ENCODE results near the gene ECHDC3.
"Not testable (repeated sequence)": the region's sequence is repeated elsewhere in the genome, so short reads cannot be mapped to it uniquely, and the experiment has no call there.

ECHDC3 gene

GRCh38 chr10:11725912-11726311 is 16.3 kb upstream of the ECHDC3 start:
- H3K4me3 ChIP-seq (ENCODE audit: low read length) = no peak overlapping the region
- TF ChIP-seq CTCF (conservative IDR thresholded peaks at IDR 0.05; ENCODE audit: low read depth, low read length) = no peak
- no peak for DNase-seq (ENCODE audit: low read depth)

GRCh38 chr10:11727563-11727962 is 14.6 kb upstream of the ECHDC3 start:
- no peak for TF ChIP-seq CTCF (conservative IDR thresholded peaks at IDR 0.05; ENCODE audit: low read depth, low read length)
- DNase-seq (ENCODE audit: low read depth) = no peak
- H3K4me3 ChIP-seq (ENCODE audit: low read length) = no peak overlapping the region

- no peak for DNase-seq (ENCODE audit: low read depth)
- H3K4me3 ChIP-seq (ENCODE audit: low read length) = no peak overlapping the region
- no peak for TF ChIP-seq CTCF (conservative IDR thresholded peaks at IDR 0.05; ENCODE audit: low read depth, low read length)
Measured at GRCh38 chr10:11728353-11728752, 13.8 kb upstream of the ECHDC3 start.

- DNase-seq (ENCODE audit: low read depth) = no peak
- H3K4me3 ChIP-seq (ENCODE audit: low read length) = no peak overlapping the region
- TF ChIP-seq CTCF (conservative IDR thresholded peaks at IDR 0.05; ENCODE audit: low read depth, low read length) = no peak
Measured at GRCh38 chr10:11729790-11730315, 12.3 kb upstream of the ECHDC3 start.

GRCh38 chr10:11730779-11731178 is 11.4 kb upstream of the ECHDC3 start:
- no peak overlapping the region for H3K4me3 ChIP-seq (ENCODE audit: low read length)
- no peak for DNase-seq (ENCODE audit: low read depth)
- TF ChIP-seq CTCF (conservative IDR thresholded peaks at IDR 0.05; ENCODE audit: low read depth, low read length) = no peak

GRCh38 chr10:11736767-11737166 is 5.4 kb upstream of the ECHDC3 start:
- DNase-seq (ENCODE audit: low read depth); H3K4me3 ChIP-seq (ENCODE audit: low read length): not testable (repeated sequence)

GRCh38 chr10:11737258-11738032 is 4.7 kb upstream of the ECHDC3 start:
- not testable (repeated sequence) for H3K4me3 ChIP-seq (ENCODE audit: low read length)

GRCh38 chr10:11740907-11741306 is 1.3 kb upstream of the ECHDC3 start:
- no peak overlapping the region for H3K4me3 ChIP-seq (ENCODE audit: low read length)
- TF ChIP-seq CTCF (conservative IDR thresholded peaks at IDR 0.05; ENCODE audit: low read depth, low read length) = no peak
- DNase-seq (ENCODE audit: low read depth) = no peak

More at GRCh38 chr10:11737258-11738032, 4.7 kb upstream of the ECHDC3 start:
- DNase-seq (ENCODE audit: low read depth) = not testable (repeated sequence)
